ENCODE data around the gene PPP6R2.

GRCh38 chr22:50455201-50455600 lies 112.1 kb downstream of the PPP6R2 start:
- TF ChIP-seq CTCF (IDR thresholded peaks at IDR 0.05) (no peak), POLR2A (IDR thresholded peaks at IDR 0.05) (no peak)
